CD4-positive, alpha-beta T cell treated with Interleukin-4 for 1 hour (primary cell): ENCODE measurements around the gene YPEL2.
A peak's percentile ranks its signal among the peaks of the same experiment; 100 is the strongest.

Source experiments
- DNase-seq, 2 donors: peaks; one replicate each; pipeline ENCODE4 v3.0.0-alpha.2; 2020 to 2022

Gene YPEL2

DNA sequence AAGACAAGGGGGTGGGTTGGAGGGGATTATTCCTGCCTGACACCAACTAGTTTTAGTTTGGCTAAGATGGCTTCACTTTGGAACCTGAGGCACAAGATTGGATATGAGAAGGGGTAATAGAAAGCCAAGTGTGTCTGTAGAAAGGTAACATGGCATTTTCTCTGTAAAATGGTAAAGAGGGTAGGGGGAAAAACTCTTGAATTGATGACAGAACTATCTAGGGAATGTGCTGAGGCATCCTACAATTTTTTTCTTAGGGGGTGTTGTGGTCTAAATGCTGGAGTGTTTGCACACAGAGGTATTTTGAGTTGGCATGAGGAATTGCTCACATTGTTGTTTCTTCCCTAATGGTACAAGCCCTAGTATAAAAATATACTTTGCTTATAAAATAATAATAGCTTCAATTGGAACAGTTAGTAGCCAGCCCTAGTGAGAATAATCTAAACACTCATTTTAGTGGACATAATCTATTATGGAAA lies 25.8 kb downstream of the YPEL2 start:
- no peak for DNase-seq

DNA sequence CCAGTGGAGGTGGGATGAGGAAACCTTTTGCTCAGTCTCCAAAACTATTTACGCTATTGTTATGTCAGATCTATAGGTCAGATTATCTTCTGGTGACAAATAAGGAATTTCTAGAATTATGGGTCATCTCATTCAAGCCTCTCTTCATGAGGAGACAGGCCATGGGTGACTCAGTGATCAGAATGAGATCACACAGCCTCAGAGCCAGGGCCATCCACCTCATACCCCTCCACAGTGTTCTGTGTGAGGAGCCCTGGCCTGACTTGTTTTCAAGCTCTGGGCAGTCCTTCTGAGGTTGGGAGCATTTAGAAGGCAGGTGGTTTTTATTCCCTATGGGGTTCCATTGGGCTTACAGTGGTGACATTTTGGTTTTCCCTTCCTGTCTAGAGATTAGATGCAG lies 26.5 kb downstream of the YPEL2 start:
- DNase-seq = no peak

DNA sequence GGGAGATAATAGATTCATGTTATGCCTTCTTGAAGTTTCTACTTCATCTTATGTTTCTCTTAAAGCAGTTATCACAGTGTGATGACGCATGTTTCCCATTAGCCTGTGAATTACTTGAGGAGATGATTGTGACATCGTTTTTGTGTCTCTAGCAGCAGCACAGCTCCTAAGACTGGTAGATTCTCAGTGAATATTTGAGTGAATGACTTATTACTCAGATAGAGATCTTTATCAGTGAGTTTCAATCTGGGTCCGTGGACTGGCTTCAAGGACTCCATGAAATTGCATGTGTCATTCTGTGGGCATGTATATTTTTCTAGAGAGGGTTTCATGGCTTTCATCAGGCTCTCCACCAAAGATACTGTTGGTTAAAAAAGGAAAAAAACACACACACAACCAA lies 29.9 kb downstream of the YPEL2 start:
- no peak for DNase-seq

DNA sequence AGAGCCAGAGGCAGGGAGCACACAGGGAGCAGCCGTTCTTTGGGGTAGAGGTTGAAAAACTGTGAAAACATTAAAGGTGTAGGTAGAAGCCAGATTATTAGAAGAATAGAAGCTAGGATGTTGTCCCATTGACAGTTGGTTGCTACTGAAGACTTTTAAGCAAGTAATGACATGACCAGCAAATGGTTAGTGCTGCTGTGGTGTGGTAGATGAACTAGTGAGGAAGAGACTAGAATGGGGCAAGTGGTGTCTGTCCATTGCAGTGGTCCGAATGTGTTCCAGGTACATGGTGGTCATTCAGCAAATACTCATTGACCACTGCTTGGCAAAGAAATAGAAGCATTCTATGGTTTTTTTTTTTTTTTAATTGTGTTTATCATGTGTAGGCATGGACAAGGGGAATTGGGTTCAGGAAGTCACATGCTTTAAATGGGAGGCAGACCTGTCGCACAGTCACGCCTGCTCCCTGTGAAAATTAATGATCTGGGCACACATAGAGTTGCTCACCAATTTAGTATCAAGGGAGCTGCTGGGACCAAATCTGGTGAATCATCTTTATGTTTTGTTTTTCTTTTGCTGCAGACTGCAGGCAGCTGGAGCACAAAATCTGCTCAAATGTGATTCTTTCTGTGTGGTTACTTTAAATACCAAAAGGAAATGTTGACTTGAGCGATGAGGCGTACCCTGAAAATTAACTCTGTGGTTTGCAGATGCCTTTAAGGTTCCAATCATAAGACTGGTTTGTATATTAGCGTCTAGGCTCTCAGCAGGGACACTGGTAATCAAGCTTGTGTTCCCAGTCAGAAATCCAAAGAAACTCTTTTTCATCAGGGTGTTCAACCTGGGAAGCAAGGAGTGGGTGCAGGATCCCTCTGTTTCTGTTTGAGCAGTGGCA lies 30.7 kb downstream of the YPEL2 start:
- DNase-seq = peak in 1 of 2 donors; percentile 33

DNA sequence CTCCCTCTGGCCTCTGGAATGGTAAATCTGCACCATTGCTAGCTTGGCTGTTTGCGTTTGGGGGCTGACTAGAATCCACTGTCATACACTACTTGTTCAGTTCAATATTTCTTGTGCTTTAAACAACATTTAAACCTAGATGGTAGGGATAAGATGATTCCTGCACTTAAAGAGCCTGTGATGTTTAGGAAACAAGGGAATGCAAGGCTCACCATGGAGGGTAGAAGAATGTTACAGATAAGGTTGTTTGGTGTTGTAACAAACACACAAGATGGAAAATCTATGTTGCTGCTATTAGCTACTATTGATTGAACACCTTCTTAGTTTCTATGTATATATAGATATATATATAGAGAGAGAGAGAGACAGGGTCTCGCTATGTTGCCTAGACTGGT lies 31.4 kb downstream of the YPEL2 start:
- no peak for DNase-seq

DNA sequence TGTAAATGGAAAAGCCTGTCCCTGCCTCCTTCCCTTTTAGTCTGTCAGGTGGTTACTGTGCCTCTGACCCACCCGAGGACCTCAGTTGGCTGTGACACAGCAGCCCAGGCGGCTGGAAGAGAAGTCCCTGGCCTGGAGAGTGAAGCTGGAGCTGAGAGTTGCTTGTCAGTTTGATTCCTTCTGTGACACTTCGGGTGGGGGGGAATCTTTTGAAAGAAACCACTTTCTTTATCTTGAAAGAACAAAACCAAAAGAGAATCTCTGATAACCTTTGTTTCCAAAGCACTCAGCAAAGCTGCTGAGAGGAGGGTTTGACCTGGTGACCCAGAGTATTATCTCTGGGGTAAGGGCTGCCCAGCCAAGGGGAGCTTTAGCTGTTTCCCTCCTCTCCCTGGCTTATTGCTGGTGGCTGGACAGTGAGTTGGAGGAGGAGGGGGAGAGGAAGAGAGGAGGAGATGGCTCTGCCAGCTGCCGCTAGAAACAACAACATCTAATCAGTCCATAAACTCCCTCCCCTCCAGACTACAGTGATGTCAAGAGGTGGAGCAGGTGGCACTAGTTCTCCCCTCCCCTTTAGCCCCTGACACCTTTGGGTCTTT lies 34.0 kb downstream of the YPEL2 start:
- peak in 1 of 2 donors; percentile 44 for DNase-seq

DNA sequence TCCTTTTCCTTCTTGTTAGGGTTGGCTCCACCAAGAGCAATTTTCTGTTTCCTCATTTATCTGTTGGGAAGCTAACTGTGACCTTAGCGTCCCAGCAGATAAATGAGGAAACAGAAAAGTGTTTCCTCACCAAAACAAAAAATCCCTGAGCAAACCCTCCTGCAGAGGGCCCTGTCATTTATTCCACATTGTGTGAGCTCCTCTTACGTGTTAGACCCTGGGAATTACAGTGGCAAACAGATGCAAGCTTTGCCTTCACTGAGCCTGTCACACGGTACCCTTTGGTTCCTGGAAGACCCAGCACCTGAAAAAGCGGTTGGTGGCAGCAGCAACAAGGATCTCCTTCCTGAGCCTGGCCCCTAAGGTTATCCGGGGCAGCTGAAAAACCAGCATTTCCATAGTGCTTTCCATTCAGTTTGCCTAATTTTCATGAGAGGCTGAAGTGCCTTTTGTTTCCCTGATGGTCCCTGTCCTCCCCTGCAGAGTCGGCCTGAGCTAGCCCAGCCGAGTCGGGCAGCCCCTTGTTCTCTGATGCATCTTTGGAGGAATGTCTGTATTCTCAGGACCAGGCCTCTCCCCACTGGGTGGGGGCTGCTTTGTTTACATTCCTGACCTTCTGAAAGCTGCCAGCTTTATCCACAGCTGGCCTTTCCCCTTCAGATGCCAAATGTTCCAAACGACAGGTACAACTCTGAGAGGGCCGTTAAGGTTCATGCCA lies 34.7 kb downstream of the YPEL2 start:
- DNase-seq = no peak

DNA sequence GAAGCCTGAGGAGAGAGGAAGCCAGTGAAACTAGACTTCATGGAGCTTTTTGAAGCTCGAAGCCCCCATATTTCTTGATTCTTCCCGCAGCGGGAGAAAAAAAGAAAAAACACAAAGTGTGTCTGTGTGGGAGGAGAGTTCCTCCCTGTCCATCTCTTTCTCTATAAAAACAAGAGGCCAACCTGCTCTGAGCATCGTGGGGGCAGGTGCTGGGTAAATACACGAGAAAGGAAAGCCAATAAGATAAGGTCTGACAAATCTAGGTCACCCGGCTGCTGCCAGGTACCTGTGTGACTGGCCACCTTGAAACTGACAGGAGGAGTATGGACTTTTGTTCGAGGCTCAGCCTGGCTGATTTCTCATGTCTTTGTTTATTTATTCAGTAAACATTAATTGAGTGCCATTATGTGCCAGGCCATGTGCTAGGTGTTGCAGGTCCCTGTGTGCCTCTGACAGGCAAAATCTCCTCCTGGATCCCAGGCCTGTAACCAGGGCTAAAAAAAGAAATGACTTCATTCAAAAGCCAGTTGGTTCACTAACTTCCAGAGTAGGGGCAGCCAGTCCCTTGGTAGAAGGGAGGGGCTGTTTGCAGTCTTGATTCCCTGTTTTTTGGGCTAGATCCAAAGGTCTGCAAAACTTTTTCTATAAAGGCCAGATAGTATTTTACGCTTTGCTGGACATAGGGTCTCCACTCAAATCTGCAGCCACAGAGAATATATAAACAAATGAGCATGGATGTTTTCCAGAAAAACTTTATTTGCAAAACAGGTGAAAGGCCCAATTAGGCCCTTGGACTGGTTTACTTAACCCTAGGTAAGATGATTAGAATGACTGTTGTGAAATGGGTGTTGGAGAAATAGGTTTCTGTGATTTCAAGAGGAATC lies 35.6 kb downstream of the YPEL2 start:
- peak in 1 of 2 donors; percentile 25 for DNase-seq

DNA sequence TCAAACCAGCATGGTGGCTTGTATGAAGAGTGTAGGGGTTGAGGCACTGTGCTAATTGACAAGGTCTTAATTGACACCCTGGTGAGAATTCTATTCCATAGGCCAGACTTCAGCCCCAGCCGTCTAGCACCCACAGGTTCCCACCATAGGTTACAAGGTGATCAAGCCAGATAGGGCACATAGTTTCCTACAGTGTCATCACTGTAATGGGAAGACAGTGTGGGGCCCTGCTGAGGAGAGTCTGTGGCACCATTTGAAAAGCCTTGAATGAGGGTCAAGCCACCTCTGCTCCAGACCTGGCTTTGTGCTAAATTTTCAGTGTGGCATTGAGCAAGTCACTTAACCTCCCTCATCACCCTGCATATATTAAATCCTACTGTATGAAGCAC lies 36.2 kb downstream of the YPEL2 start:
- no peak for DNase-seq

DNA sequence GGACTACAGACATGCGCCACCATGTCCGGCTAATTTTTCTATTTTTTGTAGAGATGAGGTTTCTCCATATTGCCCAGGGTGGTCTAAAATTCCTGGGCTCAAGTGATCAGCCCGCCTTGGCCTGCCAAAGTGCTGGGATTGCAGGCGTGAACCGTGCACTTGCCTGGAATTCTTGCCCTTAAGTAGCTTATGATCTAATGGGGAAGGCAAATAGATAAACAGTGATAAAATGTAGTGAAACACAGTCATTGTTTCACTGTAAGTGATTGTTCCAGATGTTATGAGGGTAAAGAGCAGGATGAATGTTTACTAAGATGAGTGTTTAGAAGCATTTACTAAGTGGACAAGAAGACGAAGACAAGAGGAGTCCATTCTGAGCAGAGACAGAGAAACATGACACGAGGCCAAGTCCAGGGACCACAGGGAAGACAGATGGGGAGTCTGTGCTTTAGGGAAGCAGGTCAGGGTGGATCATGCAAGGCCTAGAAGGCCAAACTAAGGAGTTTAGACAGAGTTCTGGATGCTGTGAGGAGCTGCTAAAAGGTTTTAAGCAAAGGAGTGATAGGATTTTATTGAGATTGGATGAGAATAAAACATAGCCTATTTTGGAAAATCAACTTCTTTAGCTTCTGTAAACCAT lies 36.9 kb downstream of the YPEL2 start:
- no peak for DNase-seq

DNA sequence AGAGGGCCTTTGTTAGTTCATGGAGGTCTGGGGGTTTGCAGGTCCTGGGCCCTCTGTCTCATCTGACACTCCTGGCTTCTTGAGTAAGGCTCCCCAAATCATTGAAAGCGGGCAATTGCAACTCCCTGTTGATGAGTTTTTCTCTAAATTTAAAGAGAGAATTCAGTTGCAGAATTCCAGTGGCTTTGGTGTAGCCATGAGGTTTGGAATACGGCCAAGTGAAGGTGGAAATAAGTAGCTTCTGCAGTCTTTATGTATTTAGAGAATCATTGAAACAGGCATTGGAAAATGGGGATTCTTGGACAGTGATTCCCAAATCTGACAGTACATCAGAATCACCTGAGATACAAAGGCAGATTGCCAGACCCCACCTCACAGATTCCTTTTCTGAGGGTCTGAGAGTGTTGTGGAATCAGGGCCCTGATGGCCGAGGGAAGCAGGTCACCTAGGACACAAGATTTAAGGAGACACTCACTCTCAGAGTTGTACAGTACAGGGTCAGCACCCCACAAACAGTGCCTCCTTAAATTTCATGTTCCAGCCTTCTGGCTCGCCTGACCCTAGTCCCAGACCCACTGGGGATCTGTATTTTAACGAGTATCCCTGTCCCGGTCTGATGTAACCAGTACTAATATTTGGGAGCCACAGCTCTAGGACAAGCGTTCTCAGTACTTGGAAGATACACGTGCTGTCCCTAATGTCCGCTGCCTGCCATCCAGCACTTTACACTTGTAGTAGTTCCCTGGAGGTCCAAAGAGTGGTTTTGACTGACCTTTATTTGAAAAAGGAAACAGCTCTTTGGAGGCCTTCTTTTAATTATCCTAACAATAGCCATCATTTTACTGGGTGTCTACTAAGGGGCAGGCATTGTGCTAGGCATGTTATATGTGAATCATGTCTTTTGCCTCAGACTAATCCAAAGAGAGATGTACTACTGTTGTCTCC lies 37.8 kb downstream of the YPEL2 start:
- DNase-seq = no peak

DNA sequence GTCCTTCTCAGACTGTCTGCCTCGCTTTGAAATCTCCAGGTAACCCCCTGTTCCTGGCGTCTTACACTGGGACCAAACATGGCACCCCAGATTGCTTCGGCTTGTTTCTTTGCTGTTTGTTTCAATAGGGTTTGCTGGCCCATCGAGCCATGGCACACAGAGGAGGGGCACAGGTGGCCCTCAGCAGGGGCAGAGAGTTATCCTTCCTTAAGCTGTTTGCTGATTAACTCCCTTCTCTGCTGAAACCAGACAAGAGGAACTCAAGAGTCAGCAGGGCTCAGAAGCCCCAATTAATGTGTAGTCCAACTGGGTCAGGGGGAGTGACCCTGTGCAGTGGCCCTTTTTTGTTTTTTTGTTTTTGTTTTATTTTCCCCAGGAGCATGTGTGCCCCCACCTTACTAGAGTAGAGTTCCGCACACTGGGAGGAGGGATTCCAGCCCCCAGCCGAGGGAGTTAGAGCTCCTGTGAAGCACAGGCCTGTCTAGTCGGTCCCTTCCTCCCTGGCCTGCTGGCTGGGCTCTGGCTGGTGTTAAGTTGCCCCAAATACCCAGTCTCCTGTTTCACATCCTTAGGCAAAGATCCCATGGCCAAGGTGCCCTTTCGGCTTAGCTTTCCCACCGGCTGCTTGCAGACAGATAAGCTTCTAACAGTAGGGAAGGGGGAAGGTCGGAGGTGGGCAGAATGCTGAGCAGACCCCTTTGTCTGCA lies 39.3 kb downstream of the YPEL2 start:
- DNase-seq = no peak

DNA sequence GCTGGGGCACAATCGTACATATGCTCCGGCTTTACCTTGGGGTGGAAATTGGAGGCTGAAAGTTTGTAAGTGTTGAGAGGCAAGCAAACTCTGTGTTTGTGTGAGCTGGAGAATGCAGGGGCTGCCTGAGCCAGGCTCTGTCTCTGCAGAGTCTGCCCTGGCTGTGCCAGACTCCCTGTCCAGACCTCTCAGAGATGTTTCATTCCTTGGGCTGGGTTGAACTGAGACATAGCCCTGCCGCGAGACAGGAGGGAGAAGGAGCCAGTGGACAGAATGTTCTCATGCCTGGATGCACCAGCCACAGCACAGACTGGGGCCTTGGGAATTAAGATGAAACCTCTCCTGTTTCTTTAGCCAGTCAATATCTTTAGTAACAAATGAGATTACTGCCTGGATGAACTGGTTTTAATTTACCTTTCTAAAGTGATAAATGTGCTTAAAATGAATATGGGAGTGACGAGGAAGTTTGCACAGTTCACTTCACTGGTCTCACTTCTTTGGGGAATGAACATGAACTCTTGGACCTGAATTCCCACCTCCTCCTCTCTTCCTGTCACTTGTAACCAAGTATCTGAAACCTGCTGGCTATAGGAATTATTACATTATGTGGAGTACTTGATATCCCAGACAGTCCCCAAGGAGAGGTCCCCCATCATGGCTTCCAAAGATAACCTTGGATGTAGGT lies 40.1 kb downstream of the YPEL2 start:
- DNase-seq = no peak

DNA sequence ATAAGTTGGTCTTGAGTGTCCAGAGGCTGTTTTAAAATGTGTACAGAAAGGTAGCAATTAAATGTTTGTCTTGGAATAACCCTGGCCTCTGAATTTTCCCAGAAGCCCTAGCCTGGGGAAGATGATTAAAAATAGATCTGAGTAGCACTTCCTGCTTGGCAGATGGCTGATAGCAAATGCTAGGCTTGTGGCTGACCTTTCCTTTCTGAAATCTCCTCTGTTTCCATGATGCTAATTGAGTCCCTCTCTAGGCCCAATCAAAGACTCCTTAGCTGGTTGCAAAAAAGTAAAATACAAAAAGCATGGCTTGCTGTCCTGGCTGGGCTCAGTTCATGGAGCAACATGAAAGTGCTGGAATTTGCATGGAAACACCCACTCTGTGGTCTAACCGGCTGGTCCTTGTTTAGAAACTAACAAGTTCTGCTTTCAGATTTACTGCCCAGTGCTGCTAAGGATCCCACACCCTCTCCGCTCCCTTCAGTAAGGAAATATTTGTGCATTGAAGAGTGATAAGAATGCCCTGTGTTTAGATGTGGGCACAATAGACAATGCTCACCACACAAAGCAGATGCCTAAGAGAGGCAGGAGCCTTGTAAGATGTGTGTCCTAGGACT lies 40.8 kb downstream of the YPEL2 start:
- DNase-seq = peak in 1 of 2 donors; percentile 28

DNA sequence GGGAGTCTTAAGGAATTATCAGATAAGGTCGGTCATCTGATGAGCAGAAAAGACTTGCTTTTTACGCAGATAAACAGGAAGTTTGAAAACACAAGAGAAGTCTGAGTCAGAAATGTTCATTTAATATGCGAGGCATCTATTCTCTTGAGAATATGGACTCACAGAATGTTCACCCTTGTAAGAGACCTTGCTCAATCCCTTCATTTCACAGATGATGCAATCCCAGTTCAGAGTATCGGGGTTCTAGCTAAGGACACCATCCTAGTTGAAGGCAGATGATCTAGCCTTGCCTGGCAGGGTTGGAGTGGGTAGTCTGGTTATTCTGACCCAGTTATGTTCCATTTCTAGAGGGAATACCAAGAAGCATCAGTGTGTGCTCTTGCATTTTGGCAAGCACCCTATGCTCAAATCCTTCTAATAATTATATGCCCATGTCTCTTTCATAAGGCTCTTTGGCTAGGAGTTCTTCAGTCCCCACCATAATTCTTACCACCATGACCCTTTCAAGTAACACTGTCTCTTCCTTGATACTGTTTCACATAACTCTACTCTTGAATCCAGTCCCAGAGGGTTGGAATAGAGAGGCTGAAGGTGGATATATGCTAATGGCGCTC lies 42.5 kb downstream of the YPEL2 start:
- peak; percentile 20 to 28 for DNase-seq

DNA sequence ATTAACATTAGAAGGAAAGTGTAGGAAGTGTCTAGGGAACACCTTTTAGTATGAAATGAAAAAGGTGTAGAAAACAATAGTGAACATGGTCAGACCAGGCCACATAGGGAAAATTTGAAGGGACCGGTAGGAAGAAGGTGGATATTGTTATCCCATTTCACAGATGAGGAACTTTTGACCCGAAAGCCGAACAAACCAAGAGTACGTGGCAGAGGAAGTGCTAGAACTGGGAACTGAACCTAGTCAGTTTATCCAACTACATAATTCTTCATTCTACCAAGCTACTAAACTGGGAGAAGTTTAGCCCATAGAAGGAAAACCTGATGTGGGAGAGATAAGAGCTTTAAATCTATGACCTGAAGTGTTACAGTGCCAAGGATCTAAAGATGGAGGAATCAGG lies 43.2 kb downstream of the YPEL2 start:
- DNase-seq = no peak

DNA sequence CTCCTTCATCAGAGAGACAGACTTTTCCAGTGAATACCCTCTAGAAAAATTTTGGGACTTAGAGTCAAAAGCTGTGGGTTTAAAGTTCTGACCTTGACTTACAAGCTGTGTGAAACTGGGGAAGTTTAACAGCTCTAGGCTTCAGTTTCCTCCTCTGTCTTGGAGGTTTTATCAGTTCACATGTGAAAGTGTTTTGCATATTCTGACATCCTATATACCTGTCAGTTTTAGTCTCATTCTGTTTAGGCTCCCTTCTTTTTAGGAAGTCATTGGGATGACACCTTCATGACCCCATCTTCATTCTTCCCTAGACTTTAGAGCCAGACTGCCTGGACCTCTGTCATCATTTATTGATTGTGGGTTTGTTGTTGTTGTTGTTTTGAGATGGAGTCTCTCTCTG lies 44.4 kb downstream of the YPEL2 start:
- no peak for DNase-seq

DNA sequence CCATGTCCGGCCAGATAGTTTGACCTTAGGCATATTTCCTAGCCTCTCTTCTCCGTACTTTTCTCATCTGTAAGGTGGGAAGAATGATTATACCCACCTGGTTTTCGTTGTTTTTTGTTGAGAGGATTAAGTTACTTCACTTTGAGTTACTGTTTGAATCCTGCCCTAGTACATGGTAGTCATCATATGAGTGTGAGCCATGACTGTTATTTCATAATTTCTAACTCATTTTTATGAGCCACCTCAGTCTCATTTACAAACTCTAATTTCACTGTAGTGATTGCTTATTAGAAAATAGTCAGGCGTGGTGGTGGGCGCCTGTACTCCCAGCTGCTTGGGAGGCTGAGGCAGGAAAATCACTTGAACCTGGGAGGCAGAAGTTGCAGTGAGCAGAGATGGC lies 45.1 kb downstream of the YPEL2 start:
- no peak for DNase-seq

DNA sequence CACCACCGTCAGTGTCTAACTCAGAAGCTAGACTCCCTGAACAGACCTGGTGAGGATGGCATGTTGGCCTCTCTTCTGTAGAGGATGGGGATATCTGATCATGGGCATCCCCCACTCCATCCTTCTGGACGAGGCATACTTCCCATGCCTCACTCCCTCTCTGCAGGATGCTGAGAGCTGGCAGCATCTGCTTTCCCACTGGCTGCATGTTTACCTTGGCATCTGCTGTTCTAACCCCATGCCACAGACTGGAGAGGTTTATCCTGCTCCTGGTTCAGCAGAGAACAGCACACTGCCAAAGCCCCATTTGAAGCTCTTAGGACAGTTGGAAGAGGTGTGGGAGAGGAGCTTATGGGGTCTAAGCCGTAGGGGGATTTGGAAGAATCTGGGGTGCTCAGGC lies 46.0 kb downstream of the YPEL2 start:
- DNase-seq = no peak
